HG02884 (cell line): ENCODE results near the gene ETFBKMT.
"Not testable (repeated sequence)": the region's sequence is repeated elsewhere in the genome, so short reads cannot be mapped to it uniquely, and the experiment has no call there.

Source experiments
- ATAC-seq: cut with Tn5 transposase; IDR thresholded peaks from one replicate; pipeline ENCODE4 v1.9.1; 2021; ENCODE audit warnings: mild to moderate bottlenecking, moderate library complexity; ENCODE audit not compliant: unreplicated experiment

Gene ETFBKMT

DNA sequence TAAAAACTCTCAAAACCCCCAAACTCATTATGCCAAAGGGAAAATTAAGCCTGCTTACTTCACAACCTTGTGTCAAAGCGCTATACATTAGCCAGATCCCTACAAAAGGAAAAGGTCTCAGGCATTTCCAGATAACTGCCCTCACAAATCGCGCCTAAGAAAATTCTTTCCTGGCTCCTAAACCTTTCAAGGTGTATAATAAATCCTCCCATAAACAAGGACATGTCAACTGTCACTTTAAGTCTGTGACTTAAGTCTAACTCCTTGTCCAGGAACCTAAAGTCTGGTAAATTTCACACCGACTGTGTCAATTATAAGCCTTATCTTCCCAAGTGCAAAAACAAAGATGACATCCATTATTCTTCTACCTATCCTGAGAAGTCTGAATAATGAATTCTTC, 4.3 kb upstream of the ETFBKMT start:
- no peak for ATAC-seq

GRCh38 chr12:31655792-31656191, 3.7 kb upstream of the ETFBKMT start:
- no peak for ATAC-seq

GRCh38 chr12:31658471-31659086, 909 bp upstream of the ETFBKMT start:
- no peak for ATAC-seq

DNA sequence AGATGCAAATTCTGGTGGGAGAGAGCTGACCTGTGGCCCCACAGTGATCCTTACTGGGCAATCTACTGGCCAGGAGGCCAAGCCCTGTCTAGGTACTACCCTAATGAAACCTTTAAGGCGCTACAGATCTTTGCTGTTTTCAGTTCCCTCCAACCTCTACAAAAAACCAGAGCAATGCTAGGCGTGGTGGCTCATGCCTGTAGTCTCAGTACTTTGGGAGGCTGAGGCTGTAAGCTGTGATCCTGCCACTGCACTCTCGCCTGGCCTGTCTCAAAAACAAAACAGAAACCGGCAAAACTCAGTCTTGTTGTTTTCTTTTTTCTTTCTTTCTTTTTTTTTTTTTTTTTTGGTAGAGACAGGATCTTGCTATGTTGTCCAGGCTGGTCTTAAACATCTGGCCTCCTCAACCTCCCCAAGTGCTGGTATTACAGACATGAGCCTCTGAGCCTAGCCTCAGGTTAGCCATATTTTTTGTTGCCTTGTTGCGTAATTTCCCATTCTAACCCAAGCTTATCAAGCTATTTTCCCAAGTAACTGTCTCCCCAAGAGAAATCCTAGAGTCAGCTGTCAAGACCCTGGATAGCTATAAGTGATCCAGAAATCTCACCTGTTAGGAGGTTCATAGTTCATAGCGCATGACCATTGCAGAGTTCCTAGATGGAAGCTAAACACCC, 2.8 kb downstream of the ETFBKMT start:
- no peak for ATAC-seq

- ATAC-seq, result no peak
Measured at GRCh38 chr12:31663576-31663975, 4.1 kb downstream of the ETFBKMT start.

DNA sequence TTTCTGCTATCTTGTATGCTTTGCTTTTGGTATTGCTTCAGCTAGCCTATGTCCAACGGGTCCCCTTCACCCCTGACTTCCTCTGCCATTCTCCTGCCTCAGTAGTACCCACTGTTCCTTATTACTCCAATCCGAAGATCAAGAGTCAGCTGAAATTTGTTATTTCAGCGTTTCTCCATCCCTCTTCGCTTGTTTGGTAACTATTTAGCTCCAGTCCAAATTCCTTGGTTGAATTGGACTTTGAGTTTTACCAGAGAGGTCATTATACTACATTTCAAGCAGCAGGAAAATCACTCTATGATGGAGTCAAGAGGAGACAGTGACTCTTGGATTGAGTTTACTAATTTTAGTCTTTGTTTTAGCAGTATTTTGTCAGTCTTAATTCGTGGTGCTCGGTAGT, 4.5 kb downstream of the ETFBKMT start:
- no peak for ATAC-seq

GRCh38 chr12:31669020-31669419, 9.5 kb downstream of the ETFBKMT start:
- no peak for ATAC-seq

- not testable (repeated sequence) for ATAC-seq
Measured at GRCh38 chr12:31669582-31669981, 10.1 kb downstream of the ETFBKMT start.

DNA sequence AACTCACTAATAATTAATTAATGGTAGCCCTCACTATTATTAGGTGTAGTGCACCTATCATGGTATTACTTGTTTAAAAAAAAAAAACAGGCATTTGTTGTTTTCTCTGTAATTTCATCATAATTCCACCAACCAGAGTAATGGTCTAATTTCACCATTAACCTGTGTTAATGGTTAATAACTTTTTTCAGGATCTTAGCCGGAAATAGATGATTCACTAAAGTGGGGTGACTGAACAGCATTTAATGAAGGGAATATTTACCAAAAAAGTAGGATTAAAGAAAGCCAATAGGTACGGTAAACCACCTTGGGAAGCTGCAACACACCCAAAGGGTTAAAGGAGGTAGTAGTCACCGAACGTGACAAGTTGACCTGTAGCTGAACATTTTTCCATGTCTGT, 13.0 kb downstream of the ETFBKMT start:
- ATAC-seq, result no peak

- peak; percentile 72 for ATAC-seq
Measured at GRCh38 chr12:31682136-31682962, 22.9 kb downstream of the ETFBKMT start.

- no peak for ATAC-seq
Measured at GRCh38 chr12:31685801-31686200, 26.3 kb downstream of the ETFBKMT start.

GRCh38 chr12:31687101-31687527, 27.6 kb downstream of the ETFBKMT start:
- ATAC-seq, result peak; percentile 73

DNA sequence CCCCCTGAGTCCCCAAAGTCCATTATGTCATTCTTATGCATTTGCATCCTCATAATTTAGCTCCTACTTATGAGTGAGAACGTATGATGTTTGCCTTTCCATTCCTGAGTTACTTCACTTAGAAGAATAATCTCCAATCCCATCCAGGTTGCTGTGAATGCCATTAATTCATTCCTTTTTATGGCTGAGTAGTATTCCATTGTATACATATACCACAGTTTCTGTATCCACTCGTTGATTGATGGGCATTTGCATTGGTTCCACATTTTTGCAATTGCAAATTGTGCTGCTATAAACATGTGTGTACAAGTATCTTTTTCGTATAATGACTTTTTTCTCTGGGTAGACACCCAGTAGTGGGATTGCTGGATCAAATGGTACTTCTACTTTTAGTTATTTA, 30.4 kb downstream of the ETFBKMT start:
- ATAC-seq, result not testable (repeated sequence)

DNA sequence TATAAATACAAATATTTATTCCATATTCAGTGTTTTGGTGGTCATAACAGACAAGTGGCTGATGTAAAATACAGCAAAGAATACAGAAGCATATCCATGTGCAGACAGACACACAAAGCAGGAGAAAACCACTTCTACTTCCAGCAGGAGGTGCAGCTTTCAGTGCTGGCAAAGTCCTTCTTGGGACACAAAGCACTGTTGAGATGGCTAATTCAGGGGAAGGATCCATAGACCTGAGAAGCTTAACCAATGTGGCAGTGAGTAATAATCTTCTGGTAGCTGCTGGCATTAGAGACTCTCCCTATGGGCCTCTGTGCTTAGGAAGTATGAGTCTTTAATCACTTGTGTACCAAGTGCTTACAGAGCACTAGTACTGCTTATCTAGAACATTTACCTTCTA, 42.6 kb downstream of the ETFBKMT start:
- no peak for ATAC-seq

DNA sequence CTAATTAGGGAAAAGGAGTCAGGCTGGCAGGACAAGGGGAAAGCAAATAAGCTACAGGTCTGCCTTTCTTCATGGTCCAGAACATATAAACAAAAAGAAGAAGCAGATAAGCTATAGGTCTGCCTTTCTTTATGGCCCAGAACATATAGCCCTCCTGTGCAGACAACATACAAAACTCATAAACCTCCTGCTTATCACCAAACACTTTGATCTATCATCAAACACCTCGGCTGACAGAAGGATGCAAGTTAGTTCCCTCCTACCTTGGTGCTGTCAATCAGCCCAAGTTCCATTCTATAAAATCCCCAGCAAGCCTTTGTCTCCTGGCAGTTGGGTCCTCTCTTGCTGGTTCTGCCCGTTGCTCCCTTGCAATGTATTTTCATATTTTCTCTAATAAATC, 46.1 kb downstream of the ETFBKMT start:
- ATAC-seq, result no peak

DNA sequence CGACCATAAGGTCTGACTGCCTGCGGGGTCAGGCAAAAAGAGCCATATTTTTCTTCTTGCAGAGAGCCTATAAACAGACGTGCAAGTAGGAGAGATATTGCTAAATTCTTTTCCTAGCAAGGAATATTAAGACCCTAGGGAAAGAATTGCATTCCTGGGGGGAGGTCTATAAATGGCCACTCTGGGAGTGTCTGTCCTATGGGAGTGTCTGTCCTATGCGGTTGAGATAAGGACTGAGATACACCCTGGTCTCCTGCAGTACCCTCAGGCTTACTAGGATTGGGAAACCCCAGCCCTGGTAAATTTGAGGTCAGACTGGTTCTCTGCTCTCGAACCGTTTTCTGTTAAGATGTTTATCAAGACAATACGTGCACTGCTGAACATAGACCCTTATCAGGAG, 48.6 kb downstream of the ETFBKMT start:
- ATAC-seq, result not testable (repeated sequence)

- ATAC-seq, result no peak
Measured at GRCh38 chr12:31710021-31710818, 50.7 kb downstream of the ETFBKMT start.

DNA sequence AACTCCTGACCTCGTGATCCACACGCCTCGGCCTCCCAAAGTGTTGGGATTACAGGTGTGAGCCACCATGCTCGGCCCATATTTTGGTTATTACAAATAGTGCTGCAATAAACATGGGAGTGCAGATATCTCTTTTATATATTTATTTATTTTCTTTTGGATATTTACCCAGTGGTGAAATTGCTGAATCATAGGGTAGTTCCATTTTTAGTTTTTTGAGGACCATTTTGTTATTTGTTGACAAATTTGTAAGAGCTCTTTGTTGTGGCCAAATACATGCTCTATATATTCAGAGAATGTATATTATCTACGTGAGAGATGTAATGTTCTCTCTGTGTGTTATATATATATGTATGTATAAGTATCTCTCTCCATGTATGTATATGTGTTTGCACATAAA, 53.4 kb downstream of the ETFBKMT start:
- ATAC-seq, result no peak

- peak; percentile 37 for ATAC-seq
Measured at GRCh38 chr12:31714406-31715271, 55.2 kb downstream of the ETFBKMT start.

DNA sequence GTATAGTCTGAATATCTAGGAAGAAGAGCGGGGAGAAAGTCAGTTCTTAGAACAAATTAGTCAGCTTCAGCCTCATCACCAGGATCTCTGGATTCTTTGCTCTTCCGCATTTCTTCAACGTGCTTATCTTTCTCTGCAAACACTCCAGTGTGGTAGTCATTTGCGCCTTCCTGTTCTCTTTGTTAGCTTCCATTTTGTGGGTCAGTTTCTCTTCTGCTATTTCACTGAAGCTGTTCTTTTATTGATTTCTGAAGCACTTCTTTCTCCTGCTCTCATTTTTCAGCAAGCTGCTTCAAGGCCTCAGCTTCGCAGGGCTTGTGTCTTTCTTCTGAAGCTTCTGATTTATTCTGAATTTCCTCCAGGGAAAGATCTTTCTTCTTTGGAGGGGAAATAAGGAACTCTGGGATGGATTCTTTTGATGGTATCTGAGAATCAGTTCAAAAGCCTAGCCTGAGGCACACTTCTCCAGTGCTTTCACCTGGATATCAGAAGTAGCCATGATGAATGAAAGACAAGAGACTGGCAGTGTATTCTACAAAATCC, 55.9 kb downstream of the ETFBKMT start:
- ATAC-seq, result peak; percentile 87
